Cerebellar cortex (tissue), 1 donor: ENCODE measurements around the gene CCDC188.

Experiments used
- DNase-seq: peaks from one replicate; pipeline ENCODE4 v3.0.0-alpha.2; 2015; ENCODE audit warnings: low spot score

Gene CCDC188

DNA sequence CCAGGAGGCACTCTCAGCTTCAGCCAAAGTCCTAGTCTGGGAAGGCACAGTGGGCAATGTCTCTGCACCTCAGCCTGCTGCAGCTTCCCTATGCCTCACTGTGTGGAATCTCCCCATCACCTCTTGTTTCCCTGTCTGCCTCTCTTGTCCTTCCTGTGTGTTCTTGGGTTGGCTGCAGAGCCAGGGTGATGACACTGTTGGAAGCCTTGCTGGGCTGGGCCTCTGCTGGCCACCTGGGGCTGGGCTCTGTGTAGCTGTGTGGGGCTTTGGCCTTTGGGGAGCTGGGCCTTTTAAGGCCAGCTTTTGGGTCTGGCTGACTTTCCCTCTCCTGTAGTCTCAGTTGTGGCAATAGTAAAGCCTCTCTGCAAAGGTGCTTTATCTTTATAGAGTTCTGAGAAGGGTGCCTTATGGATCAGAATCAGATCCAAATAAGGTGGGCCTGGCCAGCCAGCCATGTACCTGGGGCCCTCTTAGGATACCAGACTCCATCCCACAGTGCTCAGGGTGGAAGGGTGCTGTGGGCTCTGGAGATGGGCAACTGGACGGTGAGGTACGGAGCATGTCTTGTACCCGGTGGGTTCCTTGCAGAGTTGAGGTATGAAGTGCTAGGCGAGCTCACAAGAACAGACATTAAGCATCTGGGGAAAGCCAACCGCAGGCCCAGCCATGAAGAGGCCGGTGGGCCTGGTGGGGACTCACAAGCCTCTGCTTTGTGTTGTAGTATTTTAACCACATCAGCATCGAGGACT lies 45.2 kb downstream of the CCDC188 start:
- DNase-seq = no peak

DNA sequence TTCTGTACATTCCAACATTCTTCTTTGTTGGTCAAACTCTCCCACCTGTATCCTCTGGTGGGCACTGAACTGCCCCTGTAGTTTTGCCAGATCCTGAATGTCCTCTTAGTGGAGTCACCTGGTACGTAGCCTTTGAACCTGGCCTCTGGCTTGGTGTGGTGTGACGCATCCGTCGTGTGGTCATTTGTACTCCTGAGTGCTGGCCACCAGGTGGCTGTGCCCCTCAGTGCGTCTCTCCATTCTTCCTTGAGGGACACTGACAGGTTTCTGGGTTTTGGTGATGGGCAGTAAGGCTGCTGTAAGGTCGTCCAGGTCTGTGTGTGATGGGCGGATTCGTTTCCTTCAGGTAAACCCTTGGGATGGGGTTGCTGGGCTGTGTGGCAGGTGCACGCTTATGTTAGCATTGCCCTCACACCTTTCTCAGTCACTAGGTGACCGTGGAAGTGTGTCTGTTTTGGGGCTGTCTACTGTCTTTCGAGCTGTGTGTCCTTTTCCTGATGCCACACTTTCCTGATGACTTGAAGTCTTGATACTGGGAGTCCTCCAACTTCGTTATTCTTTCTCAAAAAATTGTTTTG lies 48.6 kb downstream of the CCDC188 start:
- DNase-seq = no peak

DNA sequence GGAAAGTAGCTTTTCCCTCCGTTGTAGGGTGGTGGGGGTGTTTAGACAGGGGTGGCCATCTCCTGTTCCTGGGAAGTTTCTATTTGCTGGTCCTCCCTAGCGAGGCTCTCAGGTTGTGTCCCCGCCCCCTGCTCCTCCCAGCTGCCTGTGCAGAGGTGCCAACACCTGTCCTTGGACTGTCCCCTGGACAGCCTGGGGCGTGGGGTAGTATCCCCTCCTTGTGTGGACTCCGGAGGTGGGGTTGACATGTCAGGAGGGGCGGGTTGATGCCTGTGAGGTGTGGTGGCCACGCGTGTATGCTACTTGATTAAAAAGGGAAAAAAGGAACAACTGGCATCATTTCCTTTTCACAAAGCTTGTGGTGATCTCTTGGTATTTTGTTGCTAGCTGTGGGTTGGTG lies 49.2 kb downstream of the CCDC188 start:
- no peak for DNase-seq

DNA sequence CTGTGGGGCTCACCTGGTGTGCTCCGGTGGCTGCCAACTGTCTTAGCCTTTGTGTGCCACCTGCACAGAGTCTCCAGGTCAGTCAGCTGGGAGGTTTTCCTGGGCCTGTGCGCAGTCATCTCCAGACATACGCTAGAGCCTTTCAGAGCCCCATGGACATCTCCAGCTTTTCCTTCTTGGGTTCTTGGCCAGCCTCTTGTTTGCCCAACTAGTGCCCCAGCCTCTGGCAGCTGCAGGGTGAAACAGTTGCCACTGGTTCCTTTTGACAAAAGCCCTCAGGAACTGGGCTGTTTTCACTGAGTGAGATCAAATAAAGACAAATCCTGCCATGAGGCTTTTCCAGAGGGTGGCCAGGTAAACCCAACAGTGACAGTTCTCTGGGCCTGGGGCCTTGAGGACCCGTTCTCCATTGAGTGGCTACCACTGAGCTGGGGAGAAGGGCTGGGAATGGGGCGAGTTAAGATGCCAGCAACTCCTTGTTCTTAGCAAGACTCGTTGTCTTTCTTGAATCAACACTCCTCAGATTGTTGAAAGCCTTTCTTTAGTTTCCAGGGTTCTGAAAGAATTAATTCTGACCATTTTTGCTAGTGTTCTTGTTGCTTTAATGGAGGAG lies 51.6 kb downstream of the CCDC188 start:
- DNase-seq = no peak
